ENCODE measurements around the gene ZBTB46.

ZBTB46 gene

DNA sequence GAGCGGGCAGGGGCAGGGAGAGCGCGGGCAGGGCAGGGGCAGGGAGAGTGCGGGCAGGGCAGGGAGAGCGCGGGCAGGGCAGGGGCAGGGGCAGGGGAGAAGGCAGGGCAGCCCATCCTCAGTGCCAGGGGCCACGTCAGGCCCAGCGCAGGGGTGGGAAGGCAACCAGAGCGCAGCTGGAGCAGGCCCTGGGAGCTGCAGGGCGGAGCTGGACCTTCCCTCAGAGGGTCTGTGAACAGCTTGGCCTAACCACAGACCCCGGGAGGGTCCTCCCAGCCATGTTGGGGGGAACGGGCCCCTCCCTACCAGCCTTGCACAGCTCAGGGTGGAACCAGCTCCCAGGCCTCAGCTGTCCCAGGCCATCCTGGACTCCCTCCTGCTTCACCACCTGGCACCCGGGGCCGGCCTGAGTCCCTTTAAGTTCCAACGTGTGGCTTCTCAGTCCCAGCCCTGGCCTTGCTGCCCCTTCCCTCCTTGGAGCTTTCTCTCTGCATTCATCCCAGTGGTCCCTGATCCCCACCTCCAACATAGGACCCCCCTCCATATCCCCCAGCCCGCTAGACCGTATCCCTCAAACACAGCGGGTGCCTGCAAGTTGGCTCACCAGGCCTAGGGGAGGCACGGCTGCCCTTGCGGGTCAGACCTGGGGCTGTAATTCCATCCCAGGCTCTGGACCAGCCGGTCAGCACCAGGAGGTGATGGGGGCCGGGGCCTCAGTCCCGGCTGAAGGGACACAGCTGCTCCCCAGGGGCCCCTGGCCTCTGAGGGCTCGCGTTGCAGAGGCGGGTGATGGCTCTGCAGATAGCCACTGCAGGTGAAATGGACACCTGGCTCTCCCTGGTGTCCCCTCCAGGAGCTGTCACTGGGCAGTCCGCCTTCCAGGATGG lies 5.6 kb upstream of the ZBTB46 start:
- DNase-seq, result no peak

DNA sequence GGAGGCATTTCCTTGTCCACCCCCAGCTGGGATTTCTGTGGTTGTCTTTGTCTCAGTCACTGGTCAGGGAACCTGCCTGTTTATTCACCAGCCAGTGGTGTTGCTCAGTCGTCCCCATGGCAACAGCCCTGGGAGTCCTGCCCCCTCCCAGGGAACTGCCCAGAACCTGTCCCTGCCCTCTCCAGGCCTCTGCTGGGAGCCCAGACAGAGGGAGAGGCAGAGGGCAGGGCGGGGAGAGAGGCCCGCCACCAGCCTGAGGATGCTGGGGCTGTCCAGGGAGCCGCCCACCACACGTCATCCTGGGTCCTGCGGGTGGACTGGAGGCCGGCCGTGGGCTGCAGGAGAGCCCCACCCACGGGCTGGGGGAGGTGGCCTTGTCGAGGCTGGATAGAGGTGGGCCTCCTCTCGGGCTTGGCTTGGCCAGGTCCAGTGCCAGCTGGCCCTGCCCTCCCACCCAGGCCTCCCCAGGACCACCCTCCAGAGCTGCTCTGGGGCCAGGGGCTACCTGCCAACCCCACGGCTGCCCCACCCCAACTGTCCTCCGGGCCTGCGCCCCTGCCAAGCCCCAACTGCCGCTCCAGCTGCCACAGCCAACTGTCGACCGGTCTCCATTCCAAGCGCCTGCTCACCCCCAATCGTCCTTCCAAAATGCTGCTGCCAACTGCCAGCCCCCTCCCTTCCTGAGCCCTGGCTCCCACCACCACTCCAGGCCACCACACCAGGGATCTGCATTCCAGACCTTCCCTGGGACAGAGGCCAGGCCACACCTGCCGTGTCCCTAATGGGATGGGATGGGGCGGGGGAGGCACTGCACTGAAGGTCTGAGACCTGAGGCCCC lies 4.2 kb upstream of the ZBTB46 start:
- peak; percentile 23 for DNase-seq

DNA sequence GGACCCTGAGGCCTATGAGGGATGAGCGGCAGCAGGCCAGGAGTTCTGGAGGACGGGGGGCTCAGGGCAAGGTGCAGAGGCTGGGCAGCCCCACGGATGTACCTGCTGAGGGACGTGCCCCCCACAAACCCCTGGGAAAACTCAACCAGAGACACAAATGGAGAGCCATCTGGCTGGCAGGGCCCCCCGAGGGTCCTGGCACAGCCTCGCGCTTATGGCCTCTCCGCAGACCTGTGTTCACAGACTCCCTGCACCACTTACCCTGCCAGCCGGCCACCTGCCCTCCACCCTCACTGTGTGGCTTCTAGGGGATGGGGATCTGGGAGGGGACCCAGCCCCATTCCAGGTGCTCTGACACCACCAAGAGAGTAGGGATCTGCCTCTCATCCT lies 3.4 kb upstream of the ZBTB46 start:
- DNase-seq, result no peak

DNA sequence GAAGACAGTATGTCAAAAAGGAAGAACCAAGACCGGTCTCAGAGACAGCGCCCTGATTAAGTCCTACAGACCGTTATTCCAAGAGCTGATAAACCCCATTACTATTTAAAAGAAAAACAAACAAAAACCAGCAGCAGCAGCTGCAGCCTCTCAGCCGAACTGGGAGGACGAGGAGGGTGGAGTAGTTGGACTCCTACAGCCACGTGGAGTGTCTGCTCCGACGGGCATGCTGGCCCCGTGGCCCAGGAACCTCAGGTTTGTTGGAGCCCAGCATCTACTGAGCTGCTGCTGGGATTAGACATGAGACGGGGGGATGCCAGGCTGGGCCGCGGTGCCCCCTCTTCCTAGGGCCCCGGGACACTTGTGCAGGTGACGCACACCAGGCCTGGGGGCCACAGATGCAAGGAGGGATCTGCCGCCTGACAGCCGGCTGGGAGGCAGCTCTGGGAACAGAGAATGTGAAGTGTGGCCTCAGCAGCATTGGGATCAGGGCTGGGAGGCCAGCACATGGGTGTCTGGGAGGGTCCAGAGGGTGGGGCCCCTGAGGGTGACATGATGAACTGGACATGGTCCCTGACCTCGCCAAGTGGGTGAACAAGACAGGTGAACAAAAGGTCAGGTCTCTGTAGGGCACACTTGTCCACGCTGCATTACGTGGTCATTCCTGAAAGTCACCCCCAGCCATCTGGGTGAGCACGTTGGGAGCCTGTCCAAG lies 2.9 kb upstream of the ZBTB46 start:
- DNase-seq, result no peak

DNA sequence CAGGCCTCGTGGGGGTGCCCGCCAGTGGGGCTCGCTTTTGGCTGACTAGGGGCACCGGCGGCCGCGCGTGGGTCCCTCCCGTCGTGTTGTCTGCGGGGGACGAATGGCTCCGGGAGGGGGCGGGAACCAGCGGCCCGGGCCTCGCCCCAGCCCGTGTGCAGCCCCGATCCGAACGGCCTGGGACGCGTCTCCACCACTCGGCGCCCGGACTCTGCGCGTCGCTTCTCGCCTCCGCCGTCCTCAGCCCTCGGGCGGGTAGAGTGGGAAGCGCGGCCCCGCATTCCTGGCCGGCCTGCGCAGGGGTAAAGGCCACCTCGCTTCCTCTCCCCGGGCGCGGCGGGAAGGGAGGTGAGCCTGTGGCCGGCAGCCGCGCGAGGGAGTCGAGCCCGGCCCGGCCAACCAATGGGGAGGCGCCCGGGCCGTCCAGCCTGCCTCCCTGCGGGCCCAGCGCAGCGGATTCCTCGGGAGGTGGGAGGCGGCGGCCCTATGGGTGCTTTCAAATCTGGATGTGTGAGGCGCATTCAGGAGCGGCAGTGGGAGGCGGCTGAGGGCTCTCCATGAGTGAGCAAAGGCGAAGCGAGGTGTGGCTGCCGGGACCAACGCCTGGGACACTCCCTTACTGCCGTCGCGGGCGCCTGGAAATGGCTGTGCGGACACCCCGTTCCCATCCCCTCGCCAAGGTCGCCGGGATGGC lies 1.1 kb upstream of the ZBTB46 start:
- no peak for DNase-seq

DNA sequence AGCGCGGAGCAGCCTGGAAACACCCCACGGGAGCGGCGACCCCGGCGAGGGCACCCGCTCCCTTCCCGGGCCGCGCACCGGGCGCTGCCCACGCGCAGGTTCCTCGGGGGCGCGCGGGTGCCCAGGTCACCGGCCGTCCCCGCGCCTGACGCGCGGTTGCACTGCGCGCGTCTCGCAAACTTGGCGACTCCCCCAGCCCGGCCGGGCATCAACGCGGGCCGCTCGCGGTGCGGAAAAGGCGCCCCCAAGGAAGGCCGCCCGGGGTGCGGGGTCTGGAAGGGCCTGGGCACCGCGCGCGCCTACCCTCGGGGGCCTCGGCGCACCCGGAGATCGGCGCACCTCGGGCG lies 555 bp upstream of the ZBTB46 start:
- no peak for DNase-seq

DNA sequence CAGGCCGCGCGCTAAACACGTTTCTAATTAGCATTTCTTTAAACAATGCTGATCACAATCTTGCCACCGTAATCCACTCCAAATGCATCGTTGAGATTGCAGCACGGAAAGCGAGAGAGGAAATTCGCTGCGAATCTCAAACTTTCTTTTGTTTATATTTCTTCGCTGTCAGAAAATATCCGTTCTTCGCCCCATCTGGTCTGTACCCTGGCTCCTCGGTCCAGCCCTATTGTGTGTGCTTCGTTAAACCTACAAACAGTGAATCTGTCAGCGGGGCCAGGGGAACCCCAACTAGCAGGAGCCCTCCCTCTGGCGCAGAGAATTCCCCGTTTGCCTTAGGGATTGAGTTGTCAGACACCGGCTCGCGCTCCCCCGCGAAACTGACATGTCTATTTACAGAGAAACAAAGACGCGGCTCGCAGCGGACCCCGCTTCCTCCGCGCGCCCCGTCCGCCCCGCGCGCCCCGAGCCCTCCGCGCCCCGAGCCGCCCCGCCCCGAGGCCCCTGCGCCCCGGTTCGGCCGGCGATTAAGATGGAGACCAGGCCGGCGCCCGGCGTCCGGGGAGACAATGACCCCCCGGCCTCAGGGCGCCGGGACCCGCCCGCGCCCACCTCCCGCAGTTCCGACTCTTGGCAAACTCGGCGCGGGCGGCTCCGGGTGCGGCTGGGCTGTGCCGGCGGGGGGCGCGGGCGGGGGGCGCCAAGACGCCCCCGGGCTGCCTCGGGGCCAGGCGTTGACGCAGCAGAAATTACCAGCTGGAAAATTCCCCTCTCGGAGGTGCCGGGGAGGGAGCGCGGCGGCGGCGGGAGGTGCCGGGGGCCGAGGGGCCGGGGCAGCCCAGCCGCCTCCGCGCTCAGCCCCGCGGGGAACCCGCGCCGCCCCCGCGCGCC lies 874 bp downstream of the ZBTB46 start:
- DNase-seq, result no peak

DNA sequence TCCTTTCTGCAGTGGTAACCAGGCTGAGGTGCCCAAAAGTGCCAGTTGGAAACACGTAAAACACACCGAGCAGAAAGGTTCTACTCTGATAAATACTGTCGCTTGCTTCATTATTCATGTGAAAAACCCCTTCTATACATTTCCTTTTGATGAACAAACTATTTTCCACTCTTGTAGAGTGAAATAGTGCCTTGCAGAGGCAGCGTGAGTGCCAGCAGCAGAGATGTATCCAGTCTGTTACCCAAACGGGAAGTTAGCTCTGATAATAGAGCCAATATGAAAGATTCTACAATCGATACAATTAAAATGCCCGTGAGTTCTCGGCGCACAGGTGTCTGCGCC lies 1.5 kb downstream of the ZBTB46 start:
- no peak for DNase-seq

DNA sequence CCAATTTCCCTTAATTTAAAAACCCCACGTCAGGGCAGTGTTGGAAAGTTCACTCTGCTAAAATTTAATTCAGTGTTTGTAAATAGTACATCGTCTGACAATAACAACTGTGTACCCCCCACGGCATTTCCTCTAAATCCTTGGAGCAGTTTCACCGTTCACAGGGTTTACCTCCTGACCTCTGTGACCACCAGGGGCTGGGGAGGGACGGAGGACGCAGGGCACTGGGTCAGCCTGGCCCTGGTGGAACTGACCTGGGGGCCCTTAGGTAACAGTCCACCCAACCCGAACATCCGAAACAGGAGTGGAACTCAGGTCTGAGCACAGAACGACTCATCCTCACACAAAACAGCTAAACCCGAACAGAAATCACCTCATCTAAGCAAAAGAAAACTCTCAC lies 2.1 kb downstream of the ZBTB46 start:
- no peak for DNase-seq

DNA sequence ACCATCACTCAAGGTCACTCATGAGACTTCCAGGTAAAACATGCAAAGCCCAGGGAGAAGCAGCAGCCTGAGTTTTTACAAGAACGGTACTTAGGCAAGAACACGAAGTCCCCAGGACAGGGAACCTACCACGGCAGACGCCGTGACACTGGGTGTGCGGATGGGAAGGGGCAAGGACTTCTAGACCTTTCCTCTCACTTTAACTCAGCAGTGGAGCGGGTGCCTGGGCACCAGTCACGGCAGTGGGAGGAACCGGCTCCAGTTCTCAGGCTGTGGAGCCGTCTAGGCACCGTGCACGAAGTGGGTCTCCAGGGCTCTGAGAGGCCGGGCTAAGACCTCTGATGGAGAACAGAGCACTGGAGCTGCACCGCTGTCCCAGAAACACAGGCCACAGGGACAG lies 2.5 kb downstream of the ZBTB46 start:
- DNase-seq, result no peak

DNA sequence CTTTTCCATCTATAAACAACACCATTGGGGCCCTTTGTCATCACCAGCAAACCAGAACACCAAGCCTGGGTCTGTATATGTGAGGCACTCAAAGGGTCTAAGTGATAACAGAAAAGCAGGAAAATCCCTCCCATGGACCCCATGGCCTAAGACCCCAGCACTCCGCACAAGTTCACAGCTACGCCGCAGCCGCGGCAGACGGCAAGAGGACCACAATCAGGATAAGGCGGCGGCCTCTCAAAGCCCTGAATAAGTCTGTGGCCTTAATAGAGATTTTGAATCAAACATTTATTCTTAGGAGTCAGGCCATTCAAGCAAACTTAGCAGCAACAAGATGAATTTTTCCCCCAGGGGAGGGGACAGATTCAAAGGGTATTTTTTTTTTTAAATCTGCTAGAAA lies 2.9 kb downstream of the ZBTB46 start:
- no peak for DNase-seq

DNA sequence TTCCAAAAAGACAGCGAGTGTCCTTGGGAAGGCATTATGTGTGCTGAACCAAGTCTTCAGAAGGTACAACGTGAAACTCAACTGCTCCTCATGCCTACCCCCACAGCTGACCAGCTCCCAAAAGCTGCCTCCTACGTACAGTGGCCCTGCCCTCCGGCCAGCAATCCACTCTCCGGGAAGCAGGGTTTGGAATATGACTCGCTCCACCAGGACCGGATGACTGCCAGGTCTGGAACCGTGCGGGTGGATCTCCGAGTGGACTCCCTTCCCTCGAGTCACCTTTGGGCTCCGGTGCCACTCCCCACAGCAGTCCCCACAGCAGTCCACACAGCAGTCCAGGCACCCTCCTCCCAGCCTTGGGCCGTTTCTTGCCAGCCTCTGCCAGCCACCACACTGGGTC lies 4.3 kb downstream of the ZBTB46 start:
- no peak for DNase-seq

DNA sequence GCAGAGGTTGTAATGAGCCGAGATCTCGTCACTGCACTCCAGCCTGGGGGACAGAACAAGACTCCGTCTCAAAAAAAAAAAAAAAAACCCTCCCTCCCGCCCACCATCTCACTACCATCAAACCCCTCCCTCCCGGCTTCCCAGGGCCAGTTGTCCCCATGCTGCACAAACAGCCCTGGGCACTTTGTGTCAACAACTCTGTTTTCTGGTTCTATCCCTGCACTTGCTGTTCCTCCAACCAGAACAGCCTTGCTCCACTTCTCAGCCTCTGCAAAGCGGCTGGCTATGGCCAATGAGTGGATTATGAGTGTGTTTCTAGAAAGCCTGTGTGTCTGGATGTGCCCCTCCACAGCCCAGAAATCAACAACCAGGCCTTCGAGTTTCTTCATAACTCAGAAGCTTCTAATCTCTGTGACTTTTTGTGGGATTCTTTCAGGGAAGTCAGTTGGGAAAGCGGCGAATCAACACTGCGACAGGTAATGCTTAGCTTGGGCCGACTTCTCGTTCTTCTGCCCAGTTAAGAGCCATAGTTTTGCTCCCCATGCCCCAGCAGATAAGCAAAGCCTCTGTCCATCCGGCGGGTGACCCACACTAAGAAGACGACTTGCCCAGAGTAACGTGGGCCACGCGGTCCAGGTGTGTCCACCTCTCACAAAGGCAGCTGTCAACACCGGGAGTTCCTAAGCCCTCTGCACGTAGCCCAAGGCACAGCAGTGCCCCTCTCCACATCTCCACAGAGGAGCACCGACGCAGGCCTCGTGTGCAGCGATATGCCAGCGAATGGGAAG lies 5.5 kb downstream of the ZBTB46 start:
- no peak for DNase-seq

DNA sequence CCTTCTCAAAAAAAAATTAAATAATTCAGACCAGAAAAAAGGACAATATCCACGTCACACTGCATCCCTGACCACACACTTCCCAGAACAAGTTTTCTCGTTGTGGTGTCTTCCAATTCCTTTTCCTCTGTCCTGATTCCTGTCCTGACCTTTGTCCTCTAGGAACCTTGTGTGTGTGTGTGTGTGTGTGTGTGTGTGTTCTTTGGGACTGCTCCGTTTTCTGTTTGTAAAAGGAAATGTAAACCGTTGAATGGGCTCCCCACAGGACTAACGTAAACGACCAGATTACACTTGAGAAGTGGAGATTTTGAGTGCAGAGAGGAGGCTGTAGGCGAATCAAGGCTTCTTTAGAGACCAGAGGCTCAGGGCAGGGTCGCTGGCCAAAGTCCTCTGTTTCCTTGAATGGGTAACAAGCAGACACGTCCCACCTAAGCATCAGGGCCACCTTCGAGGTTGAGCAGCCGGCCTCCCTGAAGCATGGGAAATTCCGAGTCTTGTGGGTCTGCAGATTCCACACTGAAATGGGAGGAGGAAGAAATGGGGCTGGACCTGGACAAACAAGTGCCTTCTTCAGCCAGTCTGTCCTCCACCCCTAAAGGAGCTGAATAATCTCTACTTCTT lies 7.3 kb downstream of the ZBTB46 start:
- no peak for DNase-seq

DNA sequence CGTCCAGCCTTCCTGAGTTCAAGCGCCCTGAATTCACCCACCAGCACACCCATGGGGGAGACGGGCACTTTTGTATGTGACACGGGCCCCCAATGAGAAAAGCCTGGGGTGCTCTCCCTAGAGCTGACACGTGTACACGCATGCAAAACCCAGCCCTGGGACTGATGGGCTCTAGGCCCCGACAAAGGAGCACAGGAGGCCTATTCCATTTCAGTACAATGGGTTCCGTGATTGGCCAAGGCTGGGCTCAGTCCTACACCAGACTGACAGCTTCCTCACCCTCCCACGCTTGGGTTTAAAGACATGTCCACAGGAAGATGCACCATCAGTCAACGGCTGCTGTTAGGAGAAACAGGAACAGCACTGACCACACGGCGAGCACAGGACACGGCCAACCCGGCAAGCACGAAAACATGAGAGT lies 8.8 kb downstream of the ZBTB46 start:
- DNase-seq, result no peak

DNA sequence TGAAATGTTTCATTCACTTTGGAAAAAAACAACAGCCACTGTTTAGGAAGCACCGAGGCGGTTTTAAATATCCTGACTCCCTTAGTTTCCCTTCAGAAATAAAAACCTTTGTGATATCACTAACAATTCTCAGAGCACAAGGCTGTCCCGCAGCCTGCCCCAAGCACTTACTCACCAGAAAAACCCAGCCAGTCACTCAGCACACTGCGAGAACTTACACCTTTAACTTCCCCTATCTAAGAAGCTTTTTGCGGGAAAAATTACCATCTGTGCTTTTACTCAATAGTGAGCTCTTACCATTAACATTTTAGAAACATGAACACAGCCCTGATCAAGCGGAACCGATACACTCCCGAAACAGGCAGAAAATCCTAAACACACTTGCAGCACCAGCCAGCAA lies 9.3 kb downstream of the ZBTB46 start:
- DNase-seq, result no peak

DNA sequence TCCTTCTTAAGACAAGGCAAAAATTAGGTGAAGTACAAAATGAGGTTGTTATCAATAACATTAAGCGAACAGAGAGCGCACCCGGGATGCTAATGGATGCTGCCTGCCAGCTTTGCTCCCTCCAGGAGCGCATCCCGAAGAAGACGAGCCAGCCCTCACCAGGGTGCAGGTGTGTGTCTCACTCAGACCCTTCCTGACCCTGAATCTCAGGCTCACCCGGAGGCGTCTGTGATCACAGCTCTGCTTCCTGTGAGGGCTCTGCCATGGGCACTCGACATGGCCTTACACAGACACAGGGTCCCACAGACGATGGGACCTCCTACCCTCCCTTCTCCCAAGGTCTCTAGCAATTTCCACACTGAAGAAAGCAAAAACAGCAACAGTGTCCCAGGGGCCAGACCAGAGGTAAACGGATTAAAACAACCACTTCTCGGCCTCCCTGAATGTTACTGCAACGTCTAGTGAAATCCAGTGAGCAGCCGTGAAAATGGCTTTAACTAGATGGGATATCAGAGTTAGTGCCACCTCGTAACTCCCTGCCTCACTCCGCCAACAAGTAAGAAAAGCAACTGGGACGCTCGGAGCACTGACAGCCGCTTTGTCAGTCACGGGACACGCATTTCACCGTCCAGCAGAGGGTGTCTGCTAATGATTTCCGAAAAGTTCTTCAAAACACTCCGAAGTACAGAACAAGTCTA lies 11.7 kb downstream of the ZBTB46 start:
- no peak for DNase-seq

DNA sequence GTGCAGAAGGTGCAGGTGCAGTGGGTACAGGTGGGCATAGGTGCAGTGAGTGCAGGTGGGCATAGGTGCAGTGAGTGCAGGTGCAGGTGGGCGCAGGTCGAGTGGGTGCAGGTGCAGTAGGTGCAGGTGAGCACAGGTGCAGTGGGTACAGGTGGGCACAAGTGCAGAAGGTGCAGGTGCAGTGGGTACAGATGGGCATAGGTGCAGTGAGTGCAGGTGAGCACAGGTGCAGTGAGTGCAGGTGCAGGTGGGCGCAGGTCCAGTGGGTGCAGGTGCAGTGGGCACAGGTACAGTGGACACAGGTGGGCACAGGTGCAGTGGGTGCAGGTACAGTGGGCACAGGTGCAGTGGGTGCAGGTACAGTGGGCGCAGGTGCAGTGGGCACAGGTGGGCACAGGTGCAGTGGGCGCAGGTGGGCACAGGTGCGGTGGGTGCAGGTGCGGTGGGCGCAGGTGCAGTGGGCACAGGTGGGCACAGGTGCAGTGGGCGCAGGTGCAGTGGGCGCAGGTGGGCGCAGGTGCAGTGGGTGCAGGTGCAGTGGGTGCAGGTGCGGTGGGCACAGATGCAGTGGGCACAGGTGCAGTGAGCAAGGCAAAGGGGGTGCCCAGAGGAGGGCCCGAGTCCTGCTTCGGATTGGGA lies 15.3 kb downstream of the ZBTB46 start:
- DNase-seq, result no peak

DNA sequence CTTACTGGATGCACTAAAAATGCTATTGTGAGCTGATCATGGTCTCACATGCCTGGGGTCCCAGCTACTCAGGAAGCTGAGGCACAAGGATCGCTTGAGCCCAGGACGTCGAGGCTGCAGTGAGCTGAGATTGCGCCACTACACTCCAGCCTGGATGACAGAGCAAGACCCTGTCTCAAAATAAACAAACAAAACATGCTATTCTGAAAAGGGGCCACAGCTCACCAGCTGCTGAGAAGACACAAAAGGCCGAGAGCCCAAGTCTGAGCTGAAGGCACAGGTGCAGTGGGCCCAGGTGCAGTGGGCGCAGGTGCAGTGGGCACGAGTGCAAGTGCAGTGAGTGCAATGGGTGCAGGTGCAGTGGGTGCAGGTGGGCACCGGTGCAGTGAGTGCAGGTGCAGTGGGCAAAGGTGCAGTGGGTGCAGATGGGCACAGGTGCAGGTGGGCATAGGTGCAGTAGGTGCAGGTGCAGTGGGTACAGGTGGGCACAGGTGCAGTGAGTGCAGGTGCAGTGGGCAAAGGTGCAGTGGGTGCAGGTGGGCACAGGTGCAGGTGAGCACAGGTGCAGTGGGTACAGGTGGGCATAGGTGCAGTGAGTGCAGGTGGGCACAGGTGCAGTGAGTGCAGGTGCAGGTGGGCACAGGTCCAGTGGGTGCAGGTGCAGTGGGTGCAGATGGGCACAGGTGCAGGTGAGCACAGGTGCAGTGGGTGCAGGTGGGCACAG lies 16.0 kb downstream of the ZBTB46 start:
- no peak for DNase-seq

Data from NCI-H187 treated with DMSO at 0.1 percent for 48 hours (cell line).